Activated CD4-positive, alpha-beta T cell treated with anti-CD3 and anti-CD28 coated beads, Interleukin-2, amount 10 ng/mL, durations not matched to agents 7 days and 5 days (primary cell): ENCODE measurements around the gene STT3B. TPM values are rescaled to one million over a fixed set of nuclear protein-coding genes. Genes with fewer than 3 reads are reported as not detected.
A peak's percentile ranks its signal among the peaks of the same experiment; 100 is the strongest.
"Not testable (repeated sequence)": the region's sequence is repeated elsewhere in the genome, so short reads cannot be mapped to it uniquely, and the experiment has no call there.

ENCODE experiments used
- CTCF ChIA-PET: fragments of 350-600 bp; sonication (Branson Sonifier 250); formaldehyde crosslinking; loops from one replicate; lab custom pipeline; 2021; ENCODE audit warnings: antibody characterized with exemption; lab: Charles Lee
- POLR2A ChIA-PET: fragments of 350-600 bp; sonication (Branson Sonifier 250); formaldehyde crosslinking; loops from one replicate; lab custom pipeline; 2021; ENCODE audit warnings: antibody characterized with exemption; lab: Charles Lee
- DNase-seq: peaks from one replicate; pipeline ENCODE4 v3.0.0-alpha.2; 2020
- H3K27ac Mint-ChIP-seq: one replicate; pipeline ENCODE4 v1.8.0; 2021; ENCODE audit warnings: mild to moderate bottlenecking, moderate library complexity, mixed read lengths
- H3K27me3 Mint-ChIP-seq: one replicate; pipeline ENCODE4 v1.8.0; 2021; ENCODE audit warnings: mixed read lengths
- H3K36me3 Mint-ChIP-seq: one replicate; pipeline ENCODE4 v1.8.0; 2021; ENCODE audit warnings: low read depth, mixed read lengths
- H3K4me1 Mint-ChIP-seq: one replicate; pipeline ENCODE4 v1.8.0; 2021; ENCODE audit warnings: mixed read lengths
- H3K4me3 Mint-ChIP-seq: one replicate; pipeline ENCODE4 v1.8.0; 2021; ENCODE audit warnings: mild to moderate bottlenecking, moderate library complexity, mixed read lengths
- H3K9me3 Mint-ChIP-seq: one replicate; pipeline ENCODE4 v1.8.0; 2021; ENCODE audit warnings: mixed read lengths
- total RNA-seq, 2 experiments: library from RNA; stranded (reverse); gene quantifications; one replicate each; pipeline ENCODE4 v1.2.3, GENCODE V29; 2021

The STT3B gene
- total RNA-seq, 2 experiments from 2014 or later: 143 to 178 TPM

- Mint-ChIP-seq H3K9me3 (peaks cover 23% of the 10 kb centered on the region), H3K4me1 (peaks cover 37% of the 10 kb centered on the region)
Observed at GRCh38 chr3:31581660-31582059, 48.9 kb downstream of the STT3B start.

GRCh38 chr3:31589228-31589627 lies 56.5 kb downstream of the STT3B start:
- Mint-ChIP-seq H3K4me3 (no peak overlapping the region), H3K36me3 (peaks cover 89% of the 10 kb centered on the region), H3K27ac (no peak overlapping the region), H3K4me1 (peaks cover 24% of the 10 kb centered on the region), H3K9me3 (peaks cover 49% of the 10 kb centered on the region), H3K27me3 (no peaks in the 10 kb centered on the region)
- CTCF ChIA-PET: no interaction called here
- DNase-seq: no peak
- POLR2A ChIA-PET: no interaction called here

More at GRCh38 chr3:31581660-31582059, 48.9 kb downstream of the STT3B start:
- no peak for DNase-seq
- no peaks in the 10 kb centered on the region for H3K27me3 Mint-ChIP-seq
- ChIA-PET POLR2A (no interaction called here), CTCF (no interaction called here)
- H3K36me3 Mint-ChIP-seq: peaks cover 79% of the 10 kb centered on the region
- H3K4me3 Mint-ChIP-seq: no peak overlapping the region
- H3K27ac Mint-ChIP-seq: no peak overlapping the region

- DNase-seq: no peak
Observed at GRCh38 chr3:31590650-31591049, 57.9 kb downstream of the STT3B start.

GRCh38 chr3:31592764-31593163 lies 60.0 kb downstream of the STT3B start:
- ChIA-PET POLR2A (no interaction called here), CTCF (interaction anchor here (0.6 to 1.1 kb wide), 2 partner anchors 51 to 57 kb away, joined by 3 read pairs; no protein-coding TSS in a partner anchor)
- peaks cover 91% of the 10 kb centered on the region for H3K36me3 Mint-ChIP-seq
- H3K4me1 Mint-ChIP-seq: peaks cover 34% of the 10 kb centered on the region
- no peak for DNase-seq
- no peaks in the 10 kb centered on the region for H3K27me3 Mint-ChIP-seq
- H3K27ac Mint-ChIP-seq: peak overlapping the region; percentile 83
- H3K9me3 Mint-ChIP-seq: peaks cover 39% of the 10 kb centered on the region
- no peak overlapping the region for H3K4me3 Mint-ChIP-seq

More at GRCh38 chr3:31590650-31591049, 57.9 kb downstream of the STT3B start:
- peaks cover 27% of the 10 kb centered on the region for H3K4me1 Mint-ChIP-seq
- no peak overlapping the region for H3K4me3 Mint-ChIP-seq
- peaks cover 95% of the 10 kb centered on the region for H3K36me3 Mint-ChIP-seq
- H3K27ac Mint-ChIP-seq: no peak overlapping the region
- CTCF ChIA-PET: interaction anchor here (0.5 kb wide), 1 partner anchor 970 kb away, joined by 3 read pairs; no protein-coding TSS in a partner anchor
- no peaks in the 10 kb centered on the region for H3K27me3 Mint-ChIP-seq
- H3K9me3 Mint-ChIP-seq: peaks cover 45% of the 10 kb centered on the region
- POLR2A ChIA-PET: no interaction called here

DNA sequence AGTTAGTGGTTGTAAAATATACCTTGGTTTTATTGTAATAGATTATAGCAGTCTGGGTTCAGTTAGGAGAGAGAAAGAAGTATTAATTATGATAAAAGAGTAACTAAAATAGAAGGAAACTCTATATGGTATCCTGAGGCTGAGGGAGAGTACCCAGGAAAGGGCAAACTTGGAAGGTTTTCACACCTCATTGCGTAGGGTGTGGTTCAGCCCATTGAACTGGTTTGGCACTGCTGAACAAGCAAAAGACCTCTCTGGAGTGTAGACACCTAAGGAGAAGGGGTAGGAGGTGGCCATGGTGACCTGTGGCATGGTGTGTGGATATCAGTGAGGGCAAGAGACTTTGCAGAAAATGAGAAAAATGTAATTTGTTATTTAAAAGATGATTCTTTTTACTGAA lies 63.5 kb downstream of the STT3B start:
- CTCF ChIA-PET: no interaction called here
- peak overlapping the region; percentile 79 for H3K27ac Mint-ChIP-seq
- no peak overlapping the region for H3K4me3 Mint-ChIP-seq
- no peak for DNase-seq
- POLR2A ChIA-PET: no interaction called here
- H3K27me3 Mint-ChIP-seq: no peaks in the 10 kb centered on the region
- peaks cover 18% of the 10 kb centered on the region for H3K9me3 Mint-ChIP-seq
- peaks cover 83% of the 10 kb centered on the region for H3K36me3 Mint-ChIP-seq
- H3K4me1 Mint-ChIP-seq: peaks cover 34% of the 10 kb centered on the region

GRCh38 chr3:31600431-31600830 lies 67.7 kb downstream of the STT3B start:
- CTCF ChIA-PET: no interaction called here
- peaks cover 18% of the 10 kb centered on the region for H3K9me3 Mint-ChIP-seq
- no peaks in the 10 kb centered on the region for H3K27me3 Mint-ChIP-seq
- no peak overlapping the region for H3K4me3 Mint-ChIP-seq
- H3K36me3 Mint-ChIP-seq: peaks cover 82% of the 10 kb centered on the region
- H3K4me1 Mint-ChIP-seq: peaks cover 10% of the 10 kb centered on the region
- POLR2A ChIA-PET: no interaction called here
- DNase-seq: no peak
- no peak overlapping the region for H3K27ac Mint-ChIP-seq

DNA sequence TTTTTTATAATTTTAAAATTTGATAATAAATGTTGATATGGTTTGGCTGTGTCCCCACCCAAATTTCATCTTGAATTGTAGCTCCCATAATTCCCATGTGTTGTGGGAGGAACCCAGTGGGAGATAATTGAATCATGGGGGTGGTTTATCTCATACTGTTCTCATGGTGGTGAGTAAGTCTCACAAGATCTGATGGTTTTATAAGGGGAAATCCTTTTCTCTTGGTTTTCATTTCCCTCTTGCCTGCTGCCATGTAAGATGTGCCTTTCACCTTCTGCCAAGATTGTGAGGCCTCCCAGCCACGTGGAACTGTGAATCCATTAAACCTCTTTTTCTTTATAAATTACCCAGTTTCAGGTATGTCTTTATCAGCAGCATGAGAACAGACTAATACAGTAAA lies 72.6 kb downstream of the STT3B start:
- H3K4me1 Mint-ChIP-seq: peaks cover 19% of the 10 kb centered on the region
- POLR2A ChIA-PET, CTCF ChIA-PET: not testable (repeated sequence)

DNA sequence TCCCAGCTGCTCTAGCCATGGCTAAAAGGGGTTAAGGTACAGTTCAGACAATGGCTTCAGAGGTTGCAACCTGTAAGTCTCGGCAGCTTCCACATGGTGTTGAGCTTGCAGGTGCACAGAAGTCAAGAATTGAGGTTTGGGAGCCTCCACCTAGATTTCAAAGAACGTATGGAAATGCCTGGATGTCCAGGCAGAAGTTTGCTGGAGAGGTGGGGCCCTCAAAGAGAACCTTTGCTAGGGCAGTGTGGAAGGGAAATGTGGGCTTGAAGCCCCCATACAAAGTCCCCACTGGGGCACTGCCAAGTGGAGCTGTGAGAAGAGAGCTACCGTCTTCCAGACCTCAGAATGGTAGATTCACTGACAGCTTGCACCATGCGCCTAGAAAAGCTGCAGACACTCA lies 73.7 kb downstream of the STT3B start:
- no peaks in the 10 kb centered on the region for H3K27me3 Mint-ChIP-seq
- H3K36me3 Mint-ChIP-seq: peaks cover 85% of the 10 kb centered on the region
- peaks cover 44% of the 10 kb centered on the region for H3K9me3 Mint-ChIP-seq
- ChIA-PET POLR2A (no interaction called here), CTCF (interaction anchor here (0.8 kb wide), 1 partner anchor 28 kb away, joined by 3 read pairs; no protein-coding TSS in a partner anchor)
- no peak overlapping the region for H3K27ac Mint-ChIP-seq
- DNase-seq: no peak
- H3K4me3 Mint-ChIP-seq: no peak overlapping the region
- H3K4me1 Mint-ChIP-seq: peaks cover 25% of the 10 kb centered on the region

More for the DNA sequence above, 72.6 kb downstream of the STT3B start:
- H3K27me3 Mint-ChIP-seq, DNase-seq, H3K4me3 Mint-ChIP-seq, H3K27ac Mint-ChIP-seq: not testable (repeated sequence)
- Mint-ChIP-seq H3K36me3 (peaks cover 87% of the 10 kb centered on the region), H3K9me3 (peaks cover 39% of the 10 kb centered on the region)

- H3K27ac Mint-ChIP-seq: no peak overlapping the region
- peaks cover 26% of the 10 kb centered on the region for H3K9me3 Mint-ChIP-seq
- H3K4me3 Mint-ChIP-seq: no peak overlapping the region
- H3K4me1 Mint-ChIP-seq: peaks cover 34% of the 10 kb centered on the region
- DNase-seq: no peak
- H3K27me3 Mint-ChIP-seq: no peaks in the 10 kb centered on the region
- H3K36me3 Mint-ChIP-seq: peaks cover 71% of the 10 kb centered on the region
- ChIA-PET CTCF (no interaction called here), POLR2A (no interaction called here)
Observed at GRCh38 chr3:31610700-31611275, 78.1 kb downstream of the STT3B start.

DNA sequence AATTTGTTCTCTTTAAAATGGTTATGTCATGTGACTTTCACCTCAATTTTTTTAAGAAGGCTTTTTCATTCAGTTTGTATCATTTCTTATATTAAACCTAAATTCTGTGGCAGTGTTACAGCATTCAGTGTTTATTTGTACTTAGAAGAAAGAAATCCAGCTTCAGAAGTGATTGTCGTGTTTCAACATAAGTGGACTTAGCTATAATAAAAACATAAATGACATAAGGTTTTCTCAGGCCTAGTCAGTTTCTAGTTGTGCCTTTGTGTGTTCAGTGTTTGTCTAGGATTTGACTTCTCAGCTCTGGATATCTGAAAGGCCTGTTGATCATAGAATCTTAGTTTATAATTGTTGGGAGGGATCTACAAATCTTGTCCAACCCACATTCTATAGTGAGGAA lies 80.5 kb downstream of the STT3B start:
- H3K36me3 Mint-ChIP-seq: peaks cover 63% of the 10 kb centered on the region
- no peaks in the 10 kb centered on the region for H3K27me3 Mint-ChIP-seq
- no peak overlapping the region for H3K4me3 Mint-ChIP-seq
- peaks cover 27% of the 10 kb centered on the region for H3K4me1 Mint-ChIP-seq
- POLR2A ChIA-PET: no interaction called here
- CTCF ChIA-PET: no interaction called here
- no peak overlapping the region for H3K27ac Mint-ChIP-seq
- DNase-seq: no peak
- H3K9me3 Mint-ChIP-seq: peaks cover 8% of the 10 kb centered on the region

- peaks cover 23% of the 10 kb centered on the region for H3K4me1 Mint-ChIP-seq
- ChIA-PET CTCF (no interaction called here), POLR2A (no interaction called here)
Observed at GRCh38 chr3:31613654-31614053, 80.9 kb downstream of the STT3B start.

DNA sequence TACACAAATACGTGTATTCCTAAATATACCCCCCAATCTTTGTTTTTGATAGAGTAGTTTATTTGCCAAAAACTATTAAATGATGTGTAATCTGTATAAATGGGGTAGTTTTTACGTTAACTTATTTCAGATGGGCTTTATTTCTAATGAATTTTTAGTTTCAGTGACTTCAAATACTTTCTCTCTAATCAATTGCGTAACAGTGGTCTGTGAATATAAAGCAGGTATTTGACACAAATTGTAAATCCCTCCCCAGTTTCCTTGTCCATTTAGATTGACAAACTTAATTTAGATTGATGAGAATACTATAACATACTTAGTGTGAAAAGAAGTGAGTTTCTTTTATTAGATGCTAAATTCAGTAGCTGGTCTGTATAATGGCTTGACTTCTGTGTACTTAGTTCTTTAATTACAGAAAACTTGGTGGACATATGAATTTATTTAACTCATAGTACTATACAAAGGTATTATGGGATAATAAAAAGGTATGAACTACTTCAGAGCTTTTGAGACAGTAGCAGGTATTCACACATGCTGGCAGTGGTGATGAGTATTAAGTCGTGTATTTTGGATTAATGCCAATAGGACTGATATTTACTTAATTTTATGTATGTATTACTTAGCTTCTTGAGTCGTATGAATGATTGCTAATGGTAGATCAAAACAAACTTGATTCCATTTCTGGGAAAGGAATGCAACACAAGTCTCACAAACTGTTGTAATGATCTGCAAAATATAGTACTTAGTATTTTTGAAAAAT lies 81.6 kb downstream of the STT3B start:
- H3K27me3 Mint-ChIP-seq: no peaks in the 10 kb centered on the region
- no peak overlapping the region for H3K27ac Mint-ChIP-seq
- peaks cover 8% of the 10 kb centered on the region for H3K9me3 Mint-ChIP-seq
- DNase-seq: no peak
- peaks cover 65% of the 10 kb centered on the region for H3K36me3 Mint-ChIP-seq
- H3K4me3 Mint-ChIP-seq: no peak overlapping the region
- H3K4me1 Mint-ChIP-seq: peaks cover 20% of the 10 kb centered on the region
- CTCF ChIA-PET: no interaction called here
- POLR2A ChIA-PET: no interaction called here

More at GRCh38 chr3:31613654-31614053, 80.9 kb downstream of the STT3B start:
- Mint-ChIP-seq H3K9me3 (peaks cover 8% of the 10 kb centered on the region), H3K27ac (no peak overlapping the region), H3K36me3 (peaks cover 62% of the 10 kb centered on the region), H3K4me3 (no peak overlapping the region), H3K27me3 (no peaks in the 10 kb centered on the region)
- DNase-seq: no peak

- Mint-ChIP-seq H3K27ac (no peak overlapping the region), H3K9me3 (peaks cover 8% of the 10 kb centered on the region), H3K4me1 (peaks cover 21% of the 10 kb centered on the region), H3K4me3 (no peak overlapping the region), H3K36me3 (peaks cover 63% of the 10 kb centered on the region), H3K27me3 (no peaks in the 10 kb centered on the region)
- ChIA-PET POLR2A (no interaction called here), CTCF (no interaction called here)
- no peak for DNase-seq
Observed at GRCh38 chr3:31615071-31615875, 82.5 kb downstream of the STT3B start.
